Neural cell (in vitro differentiated cells): ENCODE results near the gene KCNA2.

ENCODE experiments used
- CTCF ChIP-seq: fragments of 450-650 bp; IDR thresholded peaks from 2 replicates; pipeline ENCODE4 v1.5.1; 2014; ENCODE audit warnings: antibody characterized with exemption, mild to moderate bottlenecking, moderate library complexity; ENCODE audit not compliant: poor library complexity, severe bottlenecking
- TAF1 ChIP-seq: IDR thresholded peaks from 2 replicates; pipeline ENCODE4 v1.6.1; 2012; ENCODE audit warnings: low read depth

GRCh38 chr1:110563089-110563488, 43.1 kb downstream of the KCNA2 start:
- TF ChIP-seq TAF1 = no peak
- TF ChIP-seq CTCF = no peak
